Astrocyte of the spinal cord (primary cell): Measurements from ENCODE around the gene GRID1.
"Not testable (repeated sequence)": the region's sequence is repeated elsewhere in the genome, so short reads cannot be mapped to it uniquely, and the experiment has no call there.

Experiments used
- DNase-seq: peaks from one replicate; pipeline ENCODE4 v3.0.0; 2011; ENCODE audit warnings: low read depth, low spot score
- H3K4me3 ChIP-seq: 2 replicates; pipeline ENCODE4 v1.5.1; 2011; ENCODE audit warnings: low read depth, mild to moderate bottlenecking, low read length, moderate library complexity
- in situ Hi-C: cut with HindIII; loops from 2 replicates; pipeline ENCODE4 v1.10.0; 2017; ENCODE audit warnings: low sequenced_read_pairs
- TF ChIP-seq, protein P1 (sequence below): IDR thresholded peaks from 2 replicates; pipeline ENCODE4 v1.5.1; 2012; ENCODE audit warnings: low read depth, mild to moderate bottlenecking, low read length, inconsistent platforms

GRID1 gene

DNA sequence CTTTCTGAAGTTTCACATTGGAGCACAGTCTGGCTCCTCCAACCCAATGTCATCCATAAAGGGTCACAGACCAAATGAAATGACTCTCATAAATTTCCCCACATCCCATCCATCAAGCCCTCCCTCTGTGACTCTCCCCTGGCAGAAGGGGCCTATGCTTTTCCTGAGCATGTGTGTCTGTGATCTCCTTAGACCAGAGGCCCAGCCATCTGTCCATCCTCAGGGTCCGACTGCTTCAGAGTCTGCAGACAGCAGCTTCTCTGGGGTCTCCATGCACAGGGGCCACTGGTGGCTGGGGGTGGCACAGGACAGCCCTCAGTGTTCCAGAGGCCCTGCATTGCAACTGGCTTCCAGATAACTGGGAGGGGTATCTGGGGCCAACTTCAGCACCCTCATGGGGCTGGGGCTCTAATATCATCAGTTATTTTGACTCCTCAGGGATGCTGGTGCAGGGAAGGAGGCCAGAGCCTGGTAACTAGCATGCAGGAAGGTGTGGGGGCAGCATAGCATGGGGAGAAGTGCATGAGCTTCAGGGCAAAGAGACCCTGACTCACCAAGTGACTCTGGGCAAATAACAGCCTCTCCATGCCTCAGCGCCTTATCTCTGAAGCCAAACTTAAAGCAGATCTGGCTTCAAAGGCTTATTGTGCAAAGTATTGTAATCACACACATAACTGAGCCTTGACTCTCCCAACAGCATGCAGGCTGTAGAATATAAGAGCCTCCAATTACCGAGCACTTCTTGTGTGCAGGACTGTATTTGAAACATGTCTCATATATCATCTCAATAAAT is 266.9 kb downstream of the GRID1 start:
- TF ChIP-seq, protein P1, sequence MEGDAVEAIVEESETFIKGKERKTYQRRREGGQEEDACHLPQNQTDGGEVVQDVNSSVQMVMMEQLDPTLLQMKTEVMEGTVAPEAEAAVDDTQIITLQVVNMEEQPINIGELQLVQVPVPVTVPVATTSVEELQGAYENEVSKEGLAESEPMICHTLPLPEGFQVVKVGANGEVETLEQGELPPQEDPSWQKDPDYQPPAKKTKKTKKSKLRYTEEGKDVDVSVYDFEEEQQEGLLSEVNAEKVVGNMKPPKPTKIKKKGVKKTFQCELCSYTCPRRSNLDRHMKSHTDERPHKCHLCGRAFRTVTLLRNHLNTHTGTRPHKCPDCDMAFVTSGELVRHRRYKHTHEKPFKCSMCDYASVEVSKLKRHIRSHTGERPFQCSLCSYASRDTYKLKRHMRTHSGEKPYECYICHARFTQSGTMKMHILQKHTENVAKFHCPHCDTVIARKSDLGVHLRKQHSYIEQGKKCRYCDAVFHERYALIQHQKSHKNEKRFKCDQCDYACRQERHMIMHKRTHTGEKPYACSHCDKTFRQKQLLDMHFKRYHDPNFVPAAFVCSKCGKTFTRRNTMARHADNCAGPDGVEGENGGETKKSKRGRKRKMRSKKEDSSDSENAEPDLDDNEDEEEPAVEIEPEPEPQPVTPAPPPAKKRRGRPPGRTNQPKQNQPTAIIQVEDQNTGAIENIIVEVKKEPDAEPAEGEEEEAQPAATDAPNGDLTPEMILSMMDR: no peak
- H3K4me3 ChIP-seq: no peak overlapping the region
- in situ Hi-C loops: no loop called here
- no peak for DNase-seq

DNA sequence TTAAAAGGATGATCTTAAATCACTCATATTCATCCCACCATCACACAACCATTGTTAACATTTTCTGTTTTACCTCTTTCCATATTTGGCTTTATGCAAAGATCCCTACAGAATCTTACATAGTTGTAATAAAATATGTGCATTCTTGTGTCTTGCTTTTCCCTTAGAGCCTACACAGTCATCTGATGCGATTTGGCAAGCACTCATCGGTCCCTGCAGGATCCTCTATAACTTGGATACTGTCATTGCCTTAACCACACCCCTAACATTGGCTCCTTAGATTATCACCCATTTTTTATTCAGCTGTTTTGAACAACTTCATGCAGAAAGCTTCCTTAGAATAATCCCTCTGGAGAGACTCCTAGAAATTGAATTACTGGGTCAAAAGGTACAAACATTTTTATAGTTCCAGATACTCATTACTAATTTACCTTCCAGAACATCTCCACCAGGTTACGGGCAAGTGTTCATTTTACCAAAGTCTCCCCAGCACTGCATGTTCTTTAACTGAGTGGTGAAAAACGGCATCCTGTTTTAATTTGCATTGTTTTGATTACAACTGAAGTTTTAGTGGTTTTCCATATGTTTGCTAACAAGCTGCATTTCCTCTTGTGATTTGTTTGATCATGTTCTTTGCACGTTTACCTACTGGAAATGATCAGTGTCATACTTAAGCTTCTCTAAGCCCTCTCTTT is 268.3 kb downstream of the GRID1 start:
- no peak overlapping the region for H3K4me3 ChIP-seq
- TF ChIP-seq, protein P1: no peak
- in situ Hi-C loops: no loop called here
- no peak for DNase-seq

DNA sequence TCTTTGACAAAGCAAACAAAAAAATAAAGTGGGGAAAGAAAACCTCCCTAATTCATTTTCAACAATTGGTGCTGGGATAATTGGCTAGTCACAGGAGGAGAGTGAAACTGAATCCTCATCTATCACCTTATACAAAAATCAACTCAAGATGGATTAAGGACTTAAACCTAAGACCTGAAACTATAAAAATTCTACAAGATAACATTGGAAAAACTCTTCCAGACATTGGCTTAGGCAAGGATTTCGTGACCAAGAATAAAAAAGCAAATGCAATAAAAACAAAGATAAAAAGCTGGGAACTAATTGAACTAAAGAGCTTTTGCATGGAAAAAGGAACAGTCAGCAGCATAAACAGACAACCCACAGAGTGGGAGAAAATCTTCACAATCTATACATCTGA is 271.5 kb downstream of the GRID1 start:
- in situ Hi-C loops: not testable (repeated sequence)

GRCh38 chr10:86092311-86092710 is 274.3 kb downstream of the GRID1 start:
- in situ Hi-C loops, DNase-seq, H3K4me3 ChIP-seq: not testable (repeated sequence)

More for the DNA sequence above, 271.5 kb downstream of the GRID1 start:
- not testable (repeated sequence) for DNase-seq, H3K4me3 ChIP-seq

DNA sequence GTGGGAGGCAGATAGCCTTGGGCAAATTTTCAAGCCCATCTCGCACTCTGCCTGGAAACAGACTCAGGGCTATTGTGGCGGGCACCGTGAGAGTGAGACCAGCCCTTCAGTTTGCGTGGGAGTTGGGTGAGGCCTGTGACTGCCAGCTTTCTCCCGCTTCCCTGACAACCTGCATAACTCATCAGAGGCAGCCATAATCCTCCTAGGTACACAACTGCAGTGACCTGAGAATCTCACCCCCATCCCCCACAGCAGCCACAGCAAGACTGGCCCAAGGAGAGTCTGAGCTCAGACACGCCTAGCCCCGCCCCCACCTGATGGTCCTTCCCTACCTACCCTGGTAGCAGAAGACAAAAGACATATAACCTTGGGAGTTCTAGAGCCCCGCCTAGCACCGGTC is 275.4 kb downstream of the GRID1 start:
- TF ChIP-seq, protein P1: no peak
- in situ Hi-C loops: no loop called here
- no peak overlapping the region for H3K4me3 ChIP-seq
- no peak for DNase-seq

DNA sequence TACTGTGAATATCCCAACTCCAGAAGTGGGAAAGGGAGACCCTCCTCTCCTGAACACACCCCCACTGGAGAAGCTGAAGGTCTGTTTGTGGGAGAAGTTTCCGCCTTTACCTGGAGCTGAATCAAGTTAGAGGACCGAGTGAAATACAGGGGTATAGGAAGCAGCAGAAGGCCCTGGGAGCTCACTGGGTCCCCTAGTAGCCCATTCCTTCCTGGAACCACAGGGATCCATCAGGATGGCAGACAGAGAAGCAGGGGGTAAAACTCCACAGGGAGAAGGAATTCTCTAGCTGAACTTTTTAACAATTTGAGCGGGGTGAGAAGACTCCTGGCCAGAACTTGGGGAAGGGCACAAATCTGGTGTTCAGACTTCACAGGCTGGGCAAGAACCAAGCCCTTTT is 275.8 kb downstream of the GRID1 start:
- in situ Hi-C loops: no loop called here
- no peak for DNase-seq
- H3K4me3 ChIP-seq: no peak overlapping the region
- TF ChIP-seq, protein P1: no peak

GRCh38 chr10:86087716-86088115 is 278.9 kb downstream of the GRID1 start:
- no peak for DNase-seq
- H3K4me3 ChIP-seq: no peak overlapping the region
- TF ChIP-seq, protein P1: no peak
- in situ Hi-C loops: no loop called here
